Erythroblast (primary cell): ENCODE results near the gene FN1.

Experiments
- GATA1 ChIP-seq: IDR thresholded peaks from 2 replicates; pipeline ENCODE4 v1.6.1; 2011; ENCODE audit warnings: low read depth, mild to moderate bottlenecking, control low read depth, low read length, moderate library complexity
- POLR2A ChIP-seq: IDR thresholded peaks from 2 replicates; pipeline ENCODE4 v1.6.1; 2011; ENCODE audit warnings: mild to moderate bottlenecking, low read length

DNA sequence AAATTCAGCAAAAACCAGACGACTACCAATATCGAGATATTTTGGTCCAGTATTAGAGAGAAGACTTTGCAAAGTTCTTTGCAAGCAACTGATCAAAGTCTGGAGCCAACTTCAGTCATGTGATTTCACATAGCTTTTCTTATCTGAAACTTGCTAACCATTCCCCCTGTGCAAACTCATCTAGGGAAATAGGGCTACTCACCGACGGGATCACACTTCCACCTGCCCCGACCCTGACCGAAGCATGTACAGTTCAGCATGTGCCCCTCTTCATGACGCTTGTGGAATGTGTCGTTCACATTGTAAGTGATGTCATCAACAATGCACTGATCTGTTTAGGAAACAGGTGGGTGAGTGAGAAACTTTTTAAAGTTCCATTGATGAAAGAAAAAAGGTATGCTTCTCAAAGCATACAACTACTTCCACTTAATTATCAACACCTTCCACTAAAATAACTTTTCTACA, 15.4 kb downstream of the FN1 start:
- TF ChIP-seq GATA1 (no peak), POLR2A (no peak)
